PC-9 (cell line): ENCODE data around the gene TRIP12.

Experiments used
- CTCF ChIP-seq: fragments of 200-600 bp; sonication (generic); conservative IDR thresholded peaks from 2 replicates; pipeline ENCODE4 v1.6.1; 2017; ENCODE audit warnings: mixed run types, antibody characterized with exemption, mild to moderate bottlenecking, moderate library complexity
- EZH2 ChIP-seq: fragments of 200-600 bp; sonication (generic); IDR thresholded peaks from 2 replicates; pipeline ENCODE4 v1.8.0; 2017; ENCODE audit warnings: antibody characterized with exemption, low read depth

- no peak for TF ChIP-seq CTCF
- TF ChIP-seq EZH2: no peak
These were observed 49.5 kb upstream of the TRIP12 start for GRCh38 chr2:229971298-229971790.
